Fibroblast of skin of abdomen (primary cell): ENCODE results near the gene IDUA.
A peak's percentile ranks its signal among the peaks of the same experiment; 100 is the strongest.
"Not testable (repeated sequence)": the region's sequence is repeated elsewhere in the genome, so short reads cannot be mapped to it uniquely, and the experiment has no call there.

Source experiments
- DNase-seq: peaks from one replicate; pipeline ENCODE4 v3.0.0-alpha.2; 2013

The IDUA gene

DNA sequence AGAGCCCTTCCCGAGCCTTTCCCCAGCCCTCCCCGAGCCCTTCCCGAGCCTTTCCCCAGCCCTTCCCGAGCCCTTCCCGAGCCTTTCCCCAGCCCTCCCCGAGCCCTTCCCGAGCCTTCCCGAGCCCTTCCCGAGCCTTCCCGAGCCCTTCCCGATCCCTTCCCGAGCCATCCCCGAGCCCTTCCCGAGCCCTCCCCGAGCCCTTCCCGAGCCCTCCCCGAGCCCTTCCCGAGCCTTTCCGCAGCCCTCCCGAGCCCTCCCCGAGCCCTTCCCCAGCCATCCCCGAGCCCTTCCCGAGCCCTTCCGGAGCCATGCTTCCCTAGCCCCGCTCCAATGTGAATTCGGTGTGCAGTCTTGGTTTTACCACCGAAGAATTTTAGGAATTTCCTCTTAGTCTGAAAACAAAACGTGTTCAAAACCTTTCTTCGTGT, 59.8 kb downstream of the IDUA start:
- peak; percentile 84 for DNase-seq

GRCh38 chr4:1047106-1047975, 60.5 kb downstream of the IDUA start:
- DNase-seq = no peak

DNA sequence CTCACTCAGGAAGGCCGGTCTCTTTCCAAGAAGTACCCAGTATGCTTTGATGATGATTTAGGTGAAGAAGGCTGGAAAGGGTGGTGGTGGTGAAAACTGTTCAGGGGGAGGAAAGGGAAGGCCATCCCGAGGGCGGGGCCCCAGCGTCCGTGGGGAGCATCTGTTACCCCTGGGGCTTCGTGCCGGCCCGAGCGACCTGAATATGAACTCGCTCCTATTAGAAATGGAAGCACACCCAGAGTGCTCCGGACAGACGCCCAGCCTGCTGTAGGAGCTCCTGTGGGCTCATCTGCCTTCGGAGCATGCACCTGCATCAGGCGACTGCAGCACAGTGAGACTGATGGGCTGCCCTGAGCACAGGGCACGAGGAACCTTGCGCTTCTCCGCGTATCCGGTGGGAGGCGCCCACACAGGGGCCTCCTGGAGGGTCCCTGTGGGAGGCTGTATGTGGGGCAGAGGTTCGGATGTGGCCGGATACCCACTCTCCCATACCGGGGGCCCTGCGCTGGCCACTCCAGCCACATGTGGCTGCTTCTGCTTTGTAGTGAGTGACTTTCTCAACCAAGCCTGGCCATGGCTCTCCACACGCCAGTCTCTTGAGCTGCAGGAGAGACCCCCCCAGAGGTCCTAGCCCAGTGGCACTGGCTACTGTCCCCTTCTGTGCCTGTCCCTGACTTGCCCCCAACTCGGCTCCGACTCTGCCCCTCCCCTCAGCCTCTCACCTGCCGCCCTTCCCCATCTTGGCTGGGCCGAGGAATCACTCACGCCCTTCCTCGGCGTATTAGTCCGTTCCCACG, 61.3 kb downstream of the IDUA start:
- no peak for DNase-seq

DNA sequence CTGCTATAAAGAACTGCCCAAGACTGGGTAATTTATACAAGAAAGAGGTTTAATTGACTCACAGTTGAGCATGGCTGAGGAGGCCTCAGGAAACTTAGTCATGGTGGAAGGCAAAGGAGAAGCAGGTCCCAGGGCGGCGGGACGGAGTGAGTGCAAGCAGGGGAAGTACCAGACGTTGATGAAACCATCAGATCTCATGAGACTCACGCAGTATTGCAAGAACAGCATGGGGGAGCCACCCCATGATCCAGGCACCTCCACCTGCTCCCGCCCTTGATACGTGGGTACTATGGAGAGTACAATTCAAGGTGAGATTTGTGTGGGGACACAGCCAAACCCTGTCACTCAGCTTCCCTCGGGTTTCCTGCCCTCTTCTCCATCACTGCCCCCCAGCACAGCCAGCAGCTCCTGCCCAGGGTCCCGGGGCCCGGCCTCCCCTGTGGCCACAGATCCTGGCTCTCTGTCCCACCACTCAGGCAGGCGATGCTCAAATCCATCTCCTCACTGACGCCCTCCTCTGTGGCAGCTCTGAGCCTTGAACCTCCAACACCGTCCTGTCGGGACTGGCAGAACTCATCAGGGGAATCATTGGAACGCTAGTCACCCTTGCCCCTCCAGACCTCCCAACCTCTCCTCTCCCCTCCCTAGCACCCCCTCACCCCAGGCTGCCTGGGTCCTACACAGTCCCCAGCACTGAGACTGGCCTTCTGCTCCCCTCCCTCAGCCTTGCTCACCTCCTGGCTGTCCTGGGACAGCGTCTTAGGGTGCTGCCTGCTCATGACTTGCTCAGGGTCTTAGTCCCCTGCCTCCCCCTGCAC, 62.1 kb downstream of the IDUA start:
- no peak for DNase-seq

- DNase-seq = no peak
Observed at GRCh38 chr4:1049591-1049905, 62.7 kb downstream of the IDUA start.

- no peak for DNase-seq
Observed at GRCh38 chr4:1050486-1051213, 63.8 kb downstream of the IDUA start.

DNA sequence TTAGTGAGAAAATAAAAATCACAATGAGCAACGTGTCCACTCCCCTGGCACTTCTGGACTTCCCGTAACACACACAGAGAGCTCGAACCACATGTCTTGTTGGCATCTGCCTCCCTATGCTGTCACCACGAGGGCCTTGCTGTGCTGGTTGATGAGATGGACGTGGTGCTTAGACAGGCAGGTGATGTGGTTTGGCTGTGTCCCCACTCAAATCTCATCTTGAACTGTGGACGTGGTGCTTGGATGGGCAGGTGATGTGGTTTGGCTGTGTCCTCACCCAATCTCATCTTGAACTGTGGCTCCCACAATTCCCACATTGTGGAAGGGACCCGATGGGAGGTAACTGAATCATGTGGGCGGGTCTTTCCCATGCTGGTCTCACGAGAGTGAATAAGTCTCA, 64.6 kb downstream of the IDUA start:
- DNase-seq = no peak

DNA sequence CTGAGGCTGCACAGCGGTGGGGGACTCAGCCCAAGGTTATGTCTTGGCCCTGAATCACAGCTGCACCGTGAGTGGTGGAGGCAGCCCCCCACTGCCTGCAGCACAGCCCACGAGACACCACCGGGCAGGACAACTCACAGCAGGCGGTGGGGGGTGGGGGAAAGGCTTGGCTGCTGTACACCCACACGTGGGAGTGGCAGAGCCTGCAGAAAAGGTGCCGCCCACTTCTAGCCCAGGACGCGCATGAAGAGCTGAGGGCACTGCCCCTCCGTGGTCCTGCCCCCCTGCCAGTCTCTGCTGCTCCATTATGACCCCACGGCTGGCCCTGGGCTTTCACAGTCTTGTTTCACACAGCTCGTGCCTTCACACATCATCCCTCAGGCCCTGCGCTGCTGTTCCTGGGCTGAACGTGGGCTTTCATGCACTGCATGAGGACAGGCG, 65.4 kb downstream of the IDUA start:
- no peak for DNase-seq

- DNase-seq = peak; percentile 85
Observed at GRCh38 chr4:1053080-1053661, 66.3 kb downstream of the IDUA start.

GRCh38 chr4:1053891-1054290, 67.0 kb downstream of the IDUA start:
- not testable (repeated sequence) for DNase-seq
